Measurements from ENCODE around the gene ABCB6.

ABCB6 gene

DNA sequence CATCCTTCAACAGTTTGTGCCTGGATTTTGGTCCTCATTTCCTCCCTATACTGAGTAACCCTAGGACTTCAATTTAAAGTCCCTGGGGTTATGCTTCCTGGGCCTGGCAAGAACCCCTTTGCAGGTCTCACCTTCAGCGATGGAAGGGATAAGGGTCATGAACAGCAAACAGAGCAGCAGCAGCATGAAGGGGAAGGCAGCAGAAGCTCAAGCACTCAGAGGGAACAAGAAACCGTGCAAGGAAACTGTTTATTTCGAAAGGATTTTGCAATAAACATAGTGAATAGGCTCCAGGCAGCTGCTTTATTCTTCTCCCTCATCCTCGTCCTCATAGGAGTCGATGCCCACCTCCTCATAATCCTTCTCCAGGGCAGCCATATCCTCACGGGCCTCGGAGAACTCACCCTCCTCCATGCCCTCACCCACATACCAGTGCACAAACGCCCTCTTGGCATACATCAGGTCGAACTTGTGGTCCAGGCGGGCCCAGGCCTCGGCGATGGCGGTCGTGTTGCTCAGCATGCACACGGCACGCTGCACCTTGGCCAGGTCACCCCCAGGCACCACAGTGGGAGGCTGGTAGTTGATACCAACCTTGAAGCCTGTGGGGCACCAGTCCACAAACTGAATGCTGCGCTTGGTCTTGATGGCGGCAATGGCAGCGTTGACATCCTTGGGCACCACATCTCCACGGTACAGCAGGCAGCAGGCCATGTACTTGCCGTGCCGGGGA lies 31.5 kb upstream of the ABCB6 start:
- no peaks in the 10 kb centered on the region for H3K9me3 Mint-ChIP-seq

DNA sequence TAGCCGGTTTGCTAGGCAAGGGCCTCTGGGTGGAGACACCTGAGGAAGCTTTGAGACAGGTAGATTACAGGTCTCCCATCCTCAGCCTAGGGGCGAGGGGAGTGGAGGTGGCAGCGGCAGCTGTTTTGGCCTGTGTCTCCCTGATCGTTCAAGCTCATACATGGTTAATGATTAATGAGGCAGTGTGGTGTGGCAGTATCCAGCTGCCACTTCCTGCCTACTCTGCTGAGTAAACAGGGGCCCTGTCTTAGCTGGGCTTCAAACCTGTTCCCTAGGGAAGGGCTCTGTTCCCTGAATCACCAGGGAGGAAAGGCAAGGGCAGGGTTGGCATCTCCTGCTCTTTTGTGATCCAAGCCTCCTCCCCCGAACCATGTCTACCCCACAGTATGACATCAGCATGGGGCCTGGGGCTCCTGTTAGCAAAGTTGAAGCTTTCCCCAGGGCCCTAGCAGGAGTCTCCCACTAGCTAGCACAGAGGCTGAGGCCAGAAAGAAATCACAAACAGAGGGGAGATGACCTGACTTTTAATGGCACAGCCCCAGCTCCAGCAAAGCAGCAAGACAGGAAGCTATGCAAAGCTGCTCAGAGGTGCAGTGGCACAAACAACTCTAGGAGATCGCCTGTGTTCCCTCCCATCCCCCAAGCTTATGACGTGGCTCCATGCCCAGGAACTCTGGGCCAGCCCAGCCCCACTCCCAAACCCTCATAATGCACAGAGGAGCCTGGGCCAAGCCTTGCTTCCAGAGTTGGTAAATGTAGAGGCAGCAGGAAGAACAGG lies 30.6 kb upstream of the ABCB6 start:
- Mint-ChIP-seq H3K27ac (peak overlapping the region; percentile 92), H3K9me3 (no peaks in the 10 kb centered on the region), H3K27me3 (no peaks in the 10 kb centered on the region), H3K4me3 (peak overlapping the region; percentile 95), H3K4me1 (ENCODE audit: low read depth) (peaks cover 77% of the 10 kb centered on the region), H3K36me3 (ENCODE audit: low read depth) (peaks cover 82% of the 10 kb centered on the region)
- DNase-seq, result peak; percentile 51

More for the DNA sequence above, 31.5 kb upstream of the ABCB6 start:
- Mint-ChIP-seq H3K27ac (peak overlapping the region; percentile 92), H3K4me3 (peak overlapping the region; percentile 95), H3K36me3 (ENCODE audit: low read depth) (peaks cover 80% of the 10 kb centered on the region), H3K4me1 (ENCODE audit: low read depth) (peaks cover 80% of the 10 kb centered on the region), H3K27me3 (no peaks in the 10 kb centered on the region)
- no peak for DNase-seq

DNA sequence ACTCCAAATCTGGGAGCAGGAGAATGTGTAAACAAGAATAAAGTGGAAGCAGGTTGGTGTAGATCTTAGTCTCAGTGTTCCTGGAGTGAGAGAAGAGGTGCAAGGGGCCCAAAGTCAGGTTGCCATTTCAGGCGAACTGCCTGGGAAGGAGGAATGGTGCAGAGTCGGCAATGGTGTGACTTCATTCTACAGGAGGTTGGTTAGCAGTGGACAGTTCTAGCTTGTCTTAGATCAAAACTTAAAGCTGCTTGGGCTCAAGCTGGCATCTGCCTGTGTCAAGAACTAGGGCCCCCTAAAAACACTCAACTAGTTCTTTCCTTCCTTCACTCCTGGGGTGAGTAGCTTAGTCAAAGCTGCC lies 30.1 kb upstream of the ABCB6 start:
- DNase-seq, result no peak
- Mint-ChIP-seq H3K4me1 (ENCODE audit: low read depth) (peaks cover 81% of the 10 kb centered on the region), H3K27ac (peak overlapping the region; percentile 92), H3K4me3 (peak overlapping the region; percentile 95), H3K36me3 (ENCODE audit: low read depth) (peaks cover 80% of the 10 kb centered on the region), H3K27me3 (no peaks in the 10 kb centered on the region), H3K9me3 (no peaks in the 10 kb centered on the region)

DNA sequence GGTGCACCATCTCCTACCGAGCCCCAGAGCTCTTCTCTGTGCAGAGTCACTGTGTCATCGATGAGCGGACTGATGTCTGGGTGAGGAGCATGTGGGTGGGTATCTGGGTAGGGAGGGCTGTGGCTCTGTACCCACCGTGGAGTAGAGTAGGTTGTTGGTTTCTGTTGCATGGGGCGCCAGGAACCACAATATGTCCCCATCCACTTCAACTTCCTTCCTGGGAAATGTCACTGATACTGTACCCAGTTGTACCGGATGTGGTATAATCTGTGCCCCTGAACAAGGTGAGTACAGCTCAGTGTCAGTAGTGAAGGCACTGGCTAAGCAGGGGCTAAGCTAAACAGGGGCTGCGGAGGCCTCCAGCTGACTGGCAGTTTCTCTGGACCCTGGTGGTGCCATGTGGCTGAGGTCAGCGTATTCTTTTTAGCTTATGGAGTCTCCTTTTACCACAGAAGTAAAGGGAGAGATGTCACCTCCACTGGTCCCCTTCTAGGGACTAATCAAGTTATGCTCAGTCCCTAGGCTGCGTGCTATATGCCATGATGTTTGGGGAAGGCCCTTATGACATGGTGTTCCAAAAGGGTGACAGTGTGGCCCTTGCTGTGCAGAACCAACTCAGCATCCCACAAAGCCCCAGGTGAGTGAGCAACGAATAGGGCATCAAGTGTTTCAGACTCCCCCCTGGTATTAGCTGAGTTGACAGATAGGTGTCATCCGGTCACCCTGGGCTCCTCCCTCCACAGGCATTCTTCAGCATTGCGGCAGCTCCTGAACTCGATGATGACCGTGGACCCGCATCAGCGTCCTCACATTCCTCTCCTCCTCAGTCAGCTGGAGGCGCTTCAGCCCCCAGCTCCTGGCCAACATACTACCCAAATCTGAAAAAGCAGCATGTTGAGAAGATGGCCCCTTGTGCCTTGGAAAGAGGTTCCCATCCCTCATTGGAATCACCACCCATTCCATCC lies 29.2 kb upstream of the ABCB6 start:
- peak; percentile 67 for DNase-seq
- Mint-ChIP-seq H3K9me3 (no peaks in the 10 kb centered on the region), H3K4me1 (ENCODE audit: low read depth) (peaks cover 81% of the 10 kb centered on the region), H3K4me3 (peak overlapping the region; percentile 98), H3K36me3 (ENCODE audit: low read depth) (peaks cover 75% of the 10 kb centered on the region), H3K27me3 (no peaks in the 10 kb centered on the region), H3K27ac (peak overlapping the region; percentile 99)

DNA sequence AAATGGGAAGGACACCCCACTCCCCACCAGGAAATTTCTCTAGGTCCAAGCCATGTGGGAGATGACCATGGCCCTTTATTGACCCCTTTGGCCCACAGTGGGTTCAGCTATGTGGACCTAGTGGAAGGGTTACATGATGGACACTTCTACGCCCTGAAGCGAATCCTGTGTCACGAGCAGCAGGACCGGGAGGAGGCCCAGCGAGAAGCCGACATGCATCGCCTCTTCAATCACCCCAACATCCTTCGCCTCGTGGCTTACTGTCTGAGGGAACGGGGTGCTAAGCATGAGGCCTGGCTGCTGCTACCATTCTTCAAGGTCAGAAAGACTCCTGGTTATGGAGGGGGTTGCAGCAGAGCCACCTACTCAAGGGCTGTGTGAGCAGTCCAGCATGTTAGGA lies 27.8 kb upstream of the ABCB6 start:
- H3K9me3 Mint-ChIP-seq, result no peaks in the 10 kb centered on the region
- DNase-seq, result no peak
- peaks cover 61% of the 10 kb centered on the region for H3K36me3 Mint-ChIP-seq (ENCODE audit: low read depth)
- peak overlapping the region; percentile 98 for H3K4me3 Mint-ChIP-seq
- H3K27ac Mint-ChIP-seq, result peak overlapping the region; percentile 99
- H3K4me1 Mint-ChIP-seq (ENCODE audit: low read depth), result peaks cover 68% of the 10 kb centered on the region
- H3K27me3 Mint-ChIP-seq, result no peaks in the 10 kb centered on the region

DNA sequence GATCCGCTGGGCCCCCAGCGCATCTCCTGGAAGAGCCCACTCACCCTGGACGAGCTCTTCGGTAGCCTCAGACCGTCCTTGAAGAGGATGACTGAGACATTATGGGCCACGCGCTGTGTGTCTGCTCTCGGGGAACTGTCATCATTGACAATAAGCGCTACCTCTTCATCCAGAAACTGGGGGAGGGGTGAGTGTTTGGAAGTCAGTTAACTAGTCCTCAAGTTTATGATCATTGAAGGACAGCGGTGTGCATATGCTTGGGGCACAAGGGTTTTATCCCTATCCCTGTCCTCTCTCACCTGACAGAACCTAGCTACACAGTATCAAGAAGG lies 27.1 kb upstream of the ABCB6 start:
- DNase-seq, result no peak
- Mint-ChIP-seq H3K27ac (peak overlapping the region; percentile 99), H3K9me3 (no peaks in the 10 kb centered on the region), H3K36me3 (ENCODE audit: low read depth) (peaks cover 54% of the 10 kb centered on the region), H3K4me1 (ENCODE audit: low read depth) (peaks cover 61% of the 10 kb centered on the region), H3K27me3 (no peaks in the 10 kb centered on the region), H3K4me3 (peak overlapping the region; percentile 98)

DNA sequence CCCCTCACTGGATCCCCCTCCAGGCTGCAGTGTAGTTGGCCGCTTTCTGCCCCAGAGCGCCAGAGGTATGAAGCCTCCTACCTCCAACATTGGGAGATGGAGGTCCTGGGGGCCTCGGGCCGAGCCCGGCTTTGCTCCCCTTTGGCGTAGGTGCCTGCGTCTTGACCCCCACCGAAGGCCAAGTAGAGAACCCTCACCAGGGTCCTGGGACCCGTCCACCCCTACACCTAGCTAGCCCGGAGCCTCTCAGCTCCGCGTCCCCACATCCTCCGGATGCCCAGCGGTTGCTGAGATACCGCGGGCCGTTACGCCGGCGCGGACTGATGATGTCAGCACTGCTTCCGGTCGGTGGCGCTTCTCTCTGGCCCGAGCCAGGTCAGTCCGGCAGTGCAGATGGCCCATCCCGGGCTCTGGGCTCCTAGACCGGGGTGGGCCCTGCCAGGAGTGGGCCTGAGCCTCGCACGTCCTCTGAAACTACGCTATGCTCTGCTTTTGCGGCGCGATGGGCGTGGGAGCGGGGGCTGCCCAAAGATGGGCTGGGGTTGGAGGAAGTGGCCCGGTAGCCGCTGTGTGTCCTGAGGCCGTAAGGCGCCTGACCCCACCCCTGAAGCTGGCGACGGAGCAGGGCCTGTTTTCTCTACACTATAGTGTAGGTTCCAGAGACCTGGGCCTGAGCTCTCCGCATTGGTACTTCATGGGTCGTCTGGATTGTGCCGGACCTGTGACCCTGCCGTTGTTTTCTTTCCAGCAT lies 26.6 kb upstream of the ABCB6 start, which contains the start of the genes GLB1L and STK16:
GLB1L (minus strand) TSS at position 297 of the 751 bp plus-strand sequence. CDS start 1,871 bp downstream, outside the sequence.
STK16 (plus strand) TSS at position 332 of the 751 bp plus-strand sequence. CDS start 521 bp downstream, outside the sequence.
- Mint-ChIP-seq H3K36me3 (ENCODE audit: low read depth) (peaks cover 49% of the 10 kb centered on the region), H3K4me1 (ENCODE audit: low read depth) (peaks cover 55% of the 10 kb centered on the region), H3K27ac (peak within 1 kb of the TSS; percentile 99), H3K4me3 (peak within 1 kb of the TSS; percentile 98), H3K27me3 (no peaks in the 10 kb centered on the region), H3K9me3 (no peaks in the 10 kb centered on the region)
- DNase-seq, result peak; percentile 95

DNA sequence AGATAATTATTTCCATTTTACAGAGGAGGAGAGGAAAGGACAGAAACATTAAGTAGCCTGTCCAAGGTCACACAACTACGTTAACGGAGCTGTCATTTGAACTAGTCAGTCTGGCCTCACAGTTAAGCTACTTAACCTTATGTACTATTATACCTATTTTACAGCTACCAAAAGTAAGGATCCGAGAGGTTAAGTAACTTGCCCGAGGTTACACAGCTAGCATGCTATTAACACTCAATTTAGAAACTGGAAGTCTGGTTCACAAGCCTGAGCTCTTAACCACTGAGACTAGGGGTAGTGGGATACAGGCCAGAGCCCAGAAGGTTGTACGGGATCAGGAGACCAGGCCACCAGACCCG lies 26.0 kb upstream of the ABCB6 start:
- peak overlapping the region; percentile 99 for H3K27ac Mint-ChIP-seq
- peaks cover 44% of the 10 kb centered on the region for H3K36me3 Mint-ChIP-seq (ENCODE audit: low read depth)
- H3K9me3 Mint-ChIP-seq, result no peaks in the 10 kb centered on the region
- H3K4me1 Mint-ChIP-seq (ENCODE audit: low read depth), result peaks cover 50% of the 10 kb centered on the region
- H3K27me3 Mint-ChIP-seq, result no peaks in the 10 kb centered on the region
- no peak for DNase-seq
- H3K4me3 Mint-ChIP-seq, result peak overlapping the region; percentile 98

DNA sequence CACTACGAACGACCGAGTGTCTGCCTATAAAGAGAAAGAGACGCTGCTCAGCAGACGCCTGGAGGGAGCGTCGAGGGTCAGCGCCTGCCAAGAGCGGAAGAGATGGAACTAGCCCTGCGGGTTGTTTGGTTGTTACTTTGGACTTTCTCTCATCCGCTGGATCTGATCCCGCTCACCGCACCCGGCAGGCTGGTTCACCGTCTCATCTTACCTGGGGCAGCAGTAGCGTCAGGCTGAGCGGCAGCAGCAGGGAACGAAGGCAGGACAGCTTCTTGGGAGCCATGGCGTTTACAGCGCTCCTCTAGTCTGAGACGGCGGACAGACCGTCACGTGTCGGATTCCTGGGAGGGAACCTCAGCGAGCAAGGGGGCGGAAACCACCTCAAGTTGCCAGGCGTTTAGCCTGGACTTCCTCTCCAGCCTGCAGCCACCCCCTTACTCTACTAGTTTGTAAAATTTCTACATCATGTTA lies 24.6 kb upstream of the ABCB6 start:
- no peaks in the 10 kb centered on the region for H3K27me3 Mint-ChIP-seq
- H3K9me3 Mint-ChIP-seq, result no peaks in the 10 kb centered on the region
- peaks cover 42% of the 10 kb centered on the region for H3K36me3 Mint-ChIP-seq (ENCODE audit: low read depth)
- peaks cover 35% of the 10 kb centered on the region for H3K4me1 Mint-ChIP-seq (ENCODE audit: low read depth)
- H3K27ac Mint-ChIP-seq, result peak overlapping the region; percentile 22
- H3K4me3 Mint-ChIP-seq, result no peak overlapping the region
- DNase-seq, result no peak

DNA sequence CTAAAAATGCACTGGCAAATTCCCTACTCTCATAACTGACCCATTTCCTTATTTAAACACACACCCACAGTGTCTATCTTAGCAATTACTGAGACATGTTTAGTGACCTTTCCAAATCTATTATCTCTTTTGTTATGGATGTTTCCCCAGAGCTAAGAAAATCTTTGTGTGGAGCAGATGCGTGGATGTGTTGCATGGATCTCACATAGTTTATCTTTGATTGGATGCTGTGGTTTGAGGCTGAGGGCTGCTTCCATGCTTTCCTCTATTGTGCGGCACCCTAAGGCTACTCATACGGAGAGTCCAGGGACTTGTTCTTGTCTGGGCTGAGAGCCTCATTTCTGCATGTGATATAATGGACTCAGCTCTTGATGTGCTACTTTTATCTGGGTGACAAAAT lies 15.6 kb upstream of the ABCB6 start:
- no peaks in the 10 kb centered on the region for H3K9me3 Mint-ChIP-seq
- H3K4me3 Mint-ChIP-seq, result no peak overlapping the region
- H3K27me3 Mint-ChIP-seq, result no peaks in the 10 kb centered on the region
- H3K27ac Mint-ChIP-seq, result no peak overlapping the region
- no peak for DNase-seq
- peaks cover 31% of the 10 kb centered on the region for H3K4me1 Mint-ChIP-seq (ENCODE audit: low read depth)
- H3K36me3 Mint-ChIP-seq (ENCODE audit: low read depth), result peaks cover 91% of the 10 kb centered on the region

DNA sequence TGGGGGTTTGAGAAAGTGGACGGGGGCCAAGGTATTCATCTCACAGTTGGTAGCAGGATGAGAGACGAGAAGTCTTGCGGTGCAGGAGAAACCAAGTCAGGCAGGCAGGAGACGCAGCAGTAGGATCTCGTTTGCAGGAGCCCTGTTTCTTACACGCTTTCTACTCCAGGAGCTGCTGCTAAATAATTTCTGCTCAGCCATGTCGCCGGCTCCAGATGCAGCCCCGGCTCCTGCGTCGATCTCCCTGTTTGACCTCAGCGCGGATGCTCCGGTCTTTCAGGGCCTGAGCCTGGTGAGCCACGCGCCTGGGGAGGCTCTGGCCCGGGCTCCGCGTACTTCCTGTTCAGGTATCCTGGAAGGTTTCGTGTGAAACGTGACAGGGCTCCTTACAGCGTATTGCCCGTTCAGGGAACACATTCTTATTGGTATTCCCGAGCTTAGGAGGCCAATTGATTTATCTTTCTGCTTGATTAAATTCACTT lies 11.3 kb upstream of the ABCB6 start:
- Mint-ChIP-seq H3K27ac (peak overlapping the region; percentile 98), H3K36me3 (ENCODE audit: low read depth) (peaks cover 84% of the 10 kb centered on the region), H3K9me3 (no peaks in the 10 kb centered on the region), H3K27me3 (no peaks in the 10 kb centered on the region), H3K4me1 (ENCODE audit: low read depth) (peaks cover 53% of the 10 kb centered on the region), H3K4me3 (peak overlapping the region; percentile 98)
- peak; percentile 72 for DNase-seq

DNA sequence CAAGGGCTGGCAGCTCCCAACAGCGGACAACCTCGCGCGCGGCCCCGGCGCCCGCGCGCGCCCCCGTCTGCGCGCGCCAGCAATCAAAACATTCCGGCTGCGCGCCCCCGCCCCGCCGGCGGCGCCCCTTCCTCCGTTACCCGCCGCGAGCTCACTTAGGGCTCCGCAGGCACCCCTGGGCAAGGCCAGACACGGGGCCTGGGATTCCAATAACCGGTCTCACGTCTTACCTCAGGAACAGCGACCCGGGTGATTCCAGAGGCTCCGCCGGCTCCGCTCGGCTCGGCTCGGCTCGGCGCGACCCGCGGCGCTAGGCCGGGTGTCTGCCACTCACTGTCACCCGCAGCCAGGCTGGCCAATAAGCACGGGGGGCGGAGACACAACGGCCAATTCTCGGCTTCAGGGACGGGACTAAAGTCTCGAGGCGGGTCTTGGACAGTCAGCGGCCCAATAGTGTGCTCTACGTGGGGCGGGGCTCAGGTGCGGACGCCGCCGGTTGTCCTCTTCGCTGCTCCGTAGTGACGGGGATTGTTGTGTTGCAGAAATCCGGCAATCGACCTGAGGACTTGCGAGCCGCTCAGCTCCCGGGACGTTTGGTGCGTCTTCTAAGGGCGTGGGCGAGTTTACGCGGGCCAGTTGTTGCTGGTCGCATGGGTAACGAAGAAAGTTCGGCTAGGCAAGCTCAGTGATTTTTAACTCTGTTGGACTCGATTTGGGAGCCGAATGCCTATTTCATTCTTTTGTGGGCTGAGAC lies 10.7 kb upstream of the ABCB6 start, which contains the start of the genes ANKZF1 and ATG9A:
ANKZF1 (plus strand) TSS at position 502 of the 754 bp plus-strand sequence. CDS start 452 bp downstream, outside the sequence.
ATG9A (minus strand) TSS at position 332 of the 754 bp plus-strand sequence. CDS start 1,612 bp downstream, outside the sequence.
- H3K27me3 Mint-ChIP-seq, result no peaks in the 10 kb centered on the region
- H3K4me1 Mint-ChIP-seq (ENCODE audit: low read depth), result peaks cover 53% of the 10 kb centered on the region

DNA sequence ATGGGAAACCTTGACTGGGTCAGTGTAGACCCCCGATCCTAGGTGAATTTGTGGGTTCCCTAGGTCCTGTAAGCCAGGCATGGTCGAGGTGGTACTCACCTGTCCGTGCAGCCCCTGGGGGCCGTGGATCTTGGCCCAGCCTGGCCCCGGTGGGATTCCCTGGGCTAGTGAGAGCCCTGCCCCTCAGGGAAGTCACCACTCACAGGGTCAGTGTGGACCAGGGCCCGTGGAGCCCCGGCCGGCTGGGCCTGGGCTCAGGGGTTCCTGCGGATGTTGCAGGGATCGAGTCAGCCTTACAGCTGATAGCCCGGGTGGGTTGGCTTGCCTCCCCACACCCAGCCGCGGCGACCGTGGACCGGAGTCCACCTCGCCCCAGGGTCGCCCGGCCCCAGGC lies 10.2 kb upstream of the ABCB6 start:
- H3K27me3 Mint-ChIP-seq, result no peaks in the 10 kb centered on the region
- DNase-seq, result peak; percentile 45
- peak overlapping the region; percentile 98 for H3K4me3 Mint-ChIP-seq
- peaks cover 84% of the 10 kb centered on the region for H3K36me3 Mint-ChIP-seq (ENCODE audit: low read depth)
- H3K9me3 Mint-ChIP-seq, result no peaks in the 10 kb centered on the region
- H3K27ac Mint-ChIP-seq, result peak overlapping the region; percentile 81
- peaks cover 53% of the 10 kb centered on the region for H3K4me1 Mint-ChIP-seq (ENCODE audit: low read depth)

More for the DNA sequence above, 10.7 kb upstream of the ABCB6 start, which contains the start of the genes ANKZF1 and ATG9A:
- Mint-ChIP-seq H3K27ac (peak within 1 kb of the TSS; percentile 98), H3K36me3 (ENCODE audit: low read depth) (peaks cover 84% of the 10 kb centered on the region), H3K9me3 (no peaks in the 10 kb centered on the region), H3K4me3 (peak within 1 kb of the TSS; percentile 98)
- DNase-seq, result peak; percentile 97

Data from activated T-cell treated with anti-CD3 and anti-CD28 coated beads, Interleukin-2, amount 50 U/mL, for 24 hours (primary cell).